Mucosa of stomach (tissue), 1 donor: ENCODE measurements around the gene KCNH4.
A peak's percentile ranks its signal among the peaks of the same experiment; 100 is the strongest.

ENCODE experiments used
- H3K27me3 ChIP-seq: one replicate; pipeline ENCODE4 v1.7.0; 2013; ENCODE audit warnings: mild to moderate bottlenecking, low read length; ENCODE audit not compliant: control insufficient read depth, insufficient read depth
- H3K36me3 ChIP-seq: one replicate; pipeline ENCODE4 v1.7.0; 2013; ENCODE audit warnings: low read length; ENCODE audit not compliant: control insufficient read depth, insufficient read depth
- H3K4me1 ChIP-seq: one replicate; pipeline ENCODE4 v1.7.0; 2013; ENCODE audit warnings: mild to moderate bottlenecking, low read length; ENCODE audit not compliant: control insufficient read depth, insufficient read depth
- H3K4me3 ChIP-seq: one replicate; pipeline ENCODE4 v1.7.0; 2013; ENCODE audit warnings: low read length
- H3K9ac ChIP-seq: one replicate; pipeline ENCODE4 v1.7.0; 2013; ENCODE audit warnings: mild to moderate bottlenecking, low read length, moderate library complexity
- H3K9me3 ChIP-seq: one replicate; pipeline ENCODE4 v1.7.0; 2013; ENCODE audit warnings: mild to moderate bottlenecking, low read length, moderate library complexity; ENCODE audit not compliant: control insufficient read depth
- donor health status: Pancreatic carcinoma.

KCNH4 gene

DNA sequence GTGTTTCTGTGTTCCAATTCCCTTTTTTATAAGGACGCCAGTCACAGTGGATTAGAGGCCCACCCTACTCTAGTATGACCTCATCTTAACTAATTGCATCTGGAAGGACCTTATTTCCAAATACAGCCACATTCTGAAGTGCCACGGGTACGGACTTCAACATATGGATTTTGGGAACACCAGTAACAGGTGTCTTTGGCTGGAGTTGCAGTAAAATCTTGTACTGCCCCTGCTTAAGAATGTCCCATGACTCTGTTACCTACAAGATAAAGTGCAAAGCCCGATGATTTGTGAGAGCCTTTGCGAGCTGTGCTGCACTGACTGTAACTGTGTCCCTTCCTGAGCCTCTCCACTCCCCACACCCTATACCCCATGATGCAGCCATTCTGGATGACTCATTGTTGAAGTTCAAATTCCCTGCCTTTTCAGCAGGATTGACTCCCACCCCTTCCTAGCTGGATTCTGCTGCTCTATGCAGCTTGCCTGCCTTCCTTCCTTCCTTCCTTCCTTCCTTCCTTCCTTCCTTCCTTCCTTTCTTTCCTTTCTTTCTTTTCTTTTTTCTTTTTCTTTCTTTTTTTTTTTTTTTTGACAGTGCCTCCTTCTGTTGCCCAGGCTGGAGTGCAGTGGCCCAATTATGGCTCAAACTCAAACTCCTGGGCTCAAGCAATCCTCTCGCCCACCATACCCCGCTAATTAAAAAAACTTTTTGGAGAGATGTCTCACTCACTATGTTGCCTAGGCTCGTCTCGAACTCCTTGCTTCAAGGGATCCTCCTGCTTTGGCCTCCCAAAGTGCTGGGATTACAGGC lies 2.2 kb upstream of the KCNH4 start:
- no peaks in the 10 kb centered on the region for H3K9me3 ChIP-seq
- peaks cover 45% of the 10 kb centered on the region for H3K4me1 ChIP-seq
- H3K36me3 ChIP-seq = no peaks in the 10 kb centered on the region
- H3K27me3 ChIP-seq = peaks cover 31% of the 10 kb centered on the region
- peak overlapping the region; percentile 69 for H3K4me3 ChIP-seq
- peak overlapping the region; percentile 65 for H3K9ac ChIP-seq

DNA sequence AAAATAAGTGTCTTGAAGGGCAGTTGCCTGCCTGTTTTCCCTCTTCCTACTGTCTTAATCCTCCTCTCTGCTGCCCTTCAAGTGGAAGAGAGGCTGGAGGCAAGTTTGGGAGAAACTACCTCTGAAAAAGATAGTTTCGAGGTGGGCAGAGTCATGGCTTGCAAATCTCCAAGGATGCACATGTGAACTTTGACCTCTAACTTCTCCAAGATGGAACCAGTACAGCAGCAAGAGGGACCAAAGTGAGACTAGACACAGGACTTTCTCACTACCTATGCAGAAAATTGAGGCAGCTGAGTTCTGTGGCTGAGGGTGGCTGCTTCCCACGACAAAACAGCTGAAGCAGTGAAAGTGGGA lies 887 bp upstream of the KCNH4 start:
- peaks cover 31% of the 10 kb centered on the region for H3K27me3 ChIP-seq
- H3K9ac ChIP-seq = no peak overlapping the region
- no peak overlapping the region for H3K4me3 ChIP-seq
- H3K9me3 ChIP-seq = no peaks in the 10 kb centered on the region
- H3K36me3 ChIP-seq = no peaks in the 10 kb centered on the region
- peaks cover 45% of the 10 kb centered on the region for H3K4me1 ChIP-seq

DNA sequence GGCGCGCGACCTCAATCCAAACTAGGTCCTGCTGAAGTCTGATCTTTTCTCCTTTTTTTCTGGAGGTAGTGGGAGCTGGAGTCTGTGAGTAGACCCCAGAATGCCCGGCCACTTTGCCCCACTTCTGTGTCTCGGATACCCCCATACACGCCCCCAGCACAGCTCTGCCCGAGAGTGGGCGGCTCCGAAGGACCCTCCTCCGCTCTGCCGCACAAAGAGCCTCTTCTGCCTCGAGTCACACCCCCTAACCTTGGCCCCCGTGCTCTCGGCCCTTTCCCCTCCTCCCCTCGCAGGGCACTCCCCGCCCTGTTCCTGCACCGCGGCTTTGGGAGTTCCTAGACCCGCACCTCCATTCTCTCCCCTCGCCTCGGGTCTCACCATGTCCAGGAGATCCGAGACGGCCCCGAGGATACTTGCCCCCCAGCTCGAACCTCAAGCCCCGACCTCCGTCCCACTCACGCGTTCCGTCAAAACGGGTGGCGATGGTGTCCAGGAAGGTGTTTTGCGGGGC lies 476 bp downstream of the KCNH4 start:
- no peak overlapping the region for H3K4me3 ChIP-seq
- H3K4me1 ChIP-seq = peaks cover 45% of the 10 kb centered on the region
- peaks cover 31% of the 10 kb centered on the region for H3K27me3 ChIP-seq
- H3K36me3 ChIP-seq = no peaks in the 10 kb centered on the region
- no peaks in the 10 kb centered on the region for H3K9me3 ChIP-seq
- H3K9ac ChIP-seq = no peak overlapping the region

DNA sequence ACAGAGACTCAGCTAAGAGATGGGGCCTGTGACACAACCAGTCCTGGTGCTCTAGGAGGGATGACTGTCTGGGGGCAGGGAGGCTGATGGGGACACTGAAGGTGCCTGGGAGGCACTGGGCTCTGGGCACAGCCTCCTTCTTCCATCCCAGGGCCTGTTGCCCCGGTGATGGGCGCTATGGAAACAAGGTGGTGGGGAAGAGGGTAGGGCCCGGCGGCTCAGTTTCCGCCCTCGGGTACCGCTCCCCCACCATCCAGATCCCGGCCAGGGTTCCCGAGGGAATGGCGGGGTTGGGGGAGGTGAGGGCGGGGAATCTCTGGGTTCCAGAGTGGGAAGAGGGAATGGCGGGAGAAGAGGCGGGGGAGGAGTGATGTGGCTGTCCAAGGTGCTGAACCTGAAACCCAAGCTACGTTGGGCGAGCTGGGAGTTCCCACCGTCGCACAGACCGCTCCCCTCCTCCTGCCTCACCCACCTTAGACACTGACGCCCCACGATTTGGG lies 981 bp downstream of the KCNH4 start:
- H3K27me3 ChIP-seq = peaks cover 35% of the 10 kb centered on the region
- H3K9me3 ChIP-seq = no peaks in the 10 kb centered on the region
- no peak overlapping the region for H3K4me3 ChIP-seq
- H3K36me3 ChIP-seq = no peaks in the 10 kb centered on the region
- H3K9ac ChIP-seq = no peak overlapping the region
- peaks cover 40% of the 10 kb centered on the region for H3K4me1 ChIP-seq

DNA sequence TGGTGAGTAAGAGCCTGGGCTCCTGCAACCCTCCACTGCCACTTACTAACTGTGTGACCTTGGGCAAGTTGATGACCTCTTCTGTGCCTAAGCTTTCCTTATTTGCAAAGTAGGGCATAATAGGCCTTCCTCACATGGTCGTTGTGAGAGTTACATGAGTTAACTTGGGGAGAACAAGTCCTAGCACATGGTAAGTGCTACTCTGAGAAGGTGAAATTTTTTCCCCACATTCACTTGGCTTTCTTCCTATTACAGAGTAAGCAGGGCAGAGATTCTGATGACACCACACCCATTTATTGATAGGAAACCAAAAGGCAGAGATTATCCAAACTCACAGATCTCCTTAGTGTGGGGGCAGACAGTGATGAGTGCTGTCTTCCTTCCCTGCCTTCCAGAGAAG lies 1.6 kb downstream of the KCNH4 start:
- Histone ChIP-seq H3K9ac (no peak overlapping the region), H3K4me1 (peaks cover 34% of the 10 kb centered on the region), H3K27me3 (peaks cover 36% of the 10 kb centered on the region), H3K4me3 (no peak overlapping the region), H3K36me3 (no peaks in the 10 kb centered on the region), H3K9me3 (no peaks in the 10 kb centered on the region)

DNA sequence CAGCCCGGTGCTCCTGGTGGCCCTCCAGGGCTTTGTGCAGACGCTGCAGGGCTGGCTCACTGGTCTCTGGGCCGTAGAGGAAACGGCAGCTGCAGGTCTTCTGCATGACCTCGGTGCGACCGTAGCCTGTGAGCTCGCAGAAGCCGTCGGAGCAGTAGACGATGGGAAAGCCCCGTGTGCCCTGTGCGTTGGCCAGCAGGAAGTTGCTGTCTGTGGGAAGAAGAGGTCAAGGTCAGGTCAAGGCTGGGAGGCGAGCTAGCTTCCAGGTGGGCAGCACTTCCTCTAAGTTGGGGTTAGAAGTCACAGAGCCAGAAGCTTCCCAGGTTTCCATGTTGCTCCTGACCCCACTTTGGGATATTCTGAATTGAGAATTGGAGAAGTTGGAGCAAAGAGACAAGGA lies 2.1 kb downstream of the KCNH4 start:
- Histone ChIP-seq H3K9ac (no peak overlapping the region), H3K9me3 (no peaks in the 10 kb centered on the region), H3K27me3 (peaks cover 36% of the 10 kb centered on the region), H3K36me3 (no peaks in the 10 kb centered on the region), H3K4me3 (no peak overlapping the region), H3K4me1 (peaks cover 29% of the 10 kb centered on the region)

DNA sequence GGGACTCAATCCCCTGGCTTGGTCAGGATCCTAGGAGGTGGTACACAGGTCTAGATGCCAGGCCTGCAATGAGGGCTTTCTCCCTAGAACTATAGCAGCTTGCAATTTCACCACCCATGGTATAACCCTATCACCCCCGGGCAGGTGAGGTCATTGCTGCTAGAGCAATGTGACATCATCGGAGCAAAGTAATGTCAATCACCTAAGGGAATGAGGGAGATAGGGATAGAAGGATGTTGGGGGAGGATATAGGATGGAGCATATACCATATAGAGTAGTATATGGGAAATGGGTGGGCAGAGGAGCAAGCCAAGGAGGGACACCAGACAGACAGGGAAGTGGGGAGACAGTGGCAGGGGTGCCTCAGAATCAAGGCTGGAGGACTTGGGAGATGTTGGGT lies 3.3 kb downstream of the KCNH4 start:
- Histone ChIP-seq H3K4me3 (no peak overlapping the region), H3K9me3 (no peaks in the 10 kb centered on the region), H3K36me3 (no peaks in the 10 kb centered on the region), H3K9ac (no peak overlapping the region), H3K4me1 (peaks cover 19% of the 10 kb centered on the region), H3K27me3 (peaks cover 36% of the 10 kb centered on the region)

DNA sequence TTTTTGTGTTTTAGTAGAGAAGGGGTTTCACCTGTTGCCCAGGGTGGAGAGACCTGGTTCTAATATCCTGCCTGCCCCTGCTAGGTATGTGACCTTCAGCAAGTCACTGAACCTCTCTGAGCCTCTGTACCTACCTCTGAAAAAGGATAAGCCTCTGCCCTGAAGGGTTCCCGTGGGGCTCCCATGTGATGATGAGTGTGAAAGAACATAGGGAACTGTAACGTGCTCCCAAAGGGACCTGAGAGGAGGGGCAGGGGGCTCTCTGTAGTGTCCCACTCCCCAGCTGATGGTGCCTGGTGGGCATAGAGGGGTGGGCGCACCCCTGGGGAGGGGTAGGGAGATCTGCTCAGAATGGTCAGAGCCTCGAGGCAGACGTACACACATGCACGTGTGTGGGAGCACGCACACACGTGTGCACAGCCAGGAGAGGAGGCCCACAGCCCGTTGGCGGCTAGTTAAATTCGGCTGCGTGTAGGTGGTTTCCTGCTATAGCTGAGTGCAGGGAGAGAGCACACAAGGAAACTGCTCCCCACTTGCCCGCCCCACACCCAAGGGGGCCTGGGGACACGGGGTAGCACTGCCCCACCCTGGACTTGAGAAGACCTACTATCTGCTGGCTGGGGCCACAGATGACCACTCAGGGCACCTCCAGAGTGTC lies 6.7 kb downstream of the KCNH4 start:
- no peaks in the 10 kb centered on the region for H3K9me3 ChIP-seq
- H3K4me1 ChIP-seq = no peaks in the 10 kb centered on the region
- H3K9ac ChIP-seq = no peak overlapping the region
- no peak overlapping the region for H3K4me3 ChIP-seq
- H3K36me3 ChIP-seq = no peaks in the 10 kb centered on the region
- H3K27me3 ChIP-seq = peaks cover 8% of the 10 kb centered on the region

DNA sequence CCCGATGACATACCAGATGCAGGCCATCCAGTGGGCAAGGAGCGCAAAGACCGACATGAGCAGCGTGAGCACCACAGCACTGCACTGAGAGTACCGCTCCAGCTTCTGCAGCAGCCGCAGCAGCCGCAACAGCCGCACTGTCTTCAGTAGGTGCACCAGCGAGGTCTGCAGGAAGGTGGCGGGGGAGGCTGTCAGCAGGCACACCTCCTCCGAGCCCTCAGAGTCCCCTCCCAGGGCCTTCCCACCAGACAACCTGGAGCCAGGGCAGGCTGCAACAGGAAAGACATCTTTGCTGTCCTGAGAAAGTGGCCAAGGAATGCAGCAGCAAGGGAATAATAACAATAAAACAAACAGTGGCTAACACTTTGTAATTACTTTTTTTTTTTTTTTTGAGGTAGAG lies 9.1 kb downstream of the KCNH4 start:
- H3K9me3 ChIP-seq = no peaks in the 10 kb centered on the region
- no peaks in the 10 kb centered on the region for H3K36me3 ChIP-seq
- no peaks in the 10 kb centered on the region for H3K4me1 ChIP-seq
- H3K27me3 ChIP-seq = peaks cover 4% of the 10 kb centered on the region
- no peak overlapping the region for H3K4me3 ChIP-seq
- no peak overlapping the region for H3K9ac ChIP-seq

DNA sequence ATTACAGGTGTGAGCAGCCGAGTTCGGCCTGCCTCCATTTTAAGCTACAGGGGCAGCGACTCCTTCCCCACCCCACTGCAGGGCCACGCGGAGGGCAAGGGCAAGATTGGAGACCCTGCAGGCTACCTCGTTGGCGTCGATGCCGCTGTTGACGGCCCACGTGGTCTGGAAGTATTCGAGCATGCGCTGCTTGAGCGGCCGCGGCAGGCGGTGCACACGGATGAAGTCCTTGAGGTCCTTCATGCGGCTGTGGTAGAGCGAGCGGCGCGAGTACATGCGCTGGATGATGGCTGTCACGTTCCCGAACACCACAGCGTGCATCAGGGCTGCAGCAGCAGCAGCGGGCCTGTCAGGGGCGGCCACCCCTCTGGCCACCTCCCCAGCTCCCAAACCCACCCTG lies 11.6 kb downstream of the KCNH4 start:
- H3K9me3 ChIP-seq = no peaks in the 10 kb centered on the region
- no peak overlapping the region for H3K9ac ChIP-seq
- no peaks in the 10 kb centered on the region for H3K4me1 ChIP-seq
- no peaks in the 10 kb centered on the region for H3K36me3 ChIP-seq
- H3K27me3 ChIP-seq = no peaks in the 10 kb centered on the region
- no peak overlapping the region for H3K4me3 ChIP-seq

DNA sequence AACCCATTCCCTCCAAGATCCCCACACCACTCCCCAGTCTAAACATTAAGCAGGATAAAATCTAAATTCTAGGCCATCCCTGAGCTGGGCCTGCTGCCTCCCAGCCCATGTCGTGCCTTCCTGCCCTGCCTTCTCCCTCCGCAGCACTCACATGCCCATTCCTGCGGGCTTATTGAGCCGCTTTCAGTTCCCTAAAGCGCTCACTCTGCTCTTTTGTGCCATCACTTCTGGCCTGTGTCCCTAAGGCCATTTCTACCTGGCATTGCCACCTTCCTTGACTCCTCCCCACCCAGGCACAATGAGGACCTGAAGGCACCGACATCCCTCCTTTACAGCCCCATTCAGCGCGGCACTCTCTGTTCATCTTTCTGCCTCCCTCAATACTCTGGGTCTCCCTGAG lies 13.1 kb downstream of the KCNH4 start:
- Histone ChIP-seq H3K36me3 (no peaks in the 10 kb centered on the region), H3K9me3 (no peaks in the 10 kb centered on the region), H3K27me3 (no peaks in the 10 kb centered on the region), H3K9ac (no peak overlapping the region), H3K4me3 (no peak overlapping the region), H3K4me1 (no peaks in the 10 kb centered on the region)

DNA sequence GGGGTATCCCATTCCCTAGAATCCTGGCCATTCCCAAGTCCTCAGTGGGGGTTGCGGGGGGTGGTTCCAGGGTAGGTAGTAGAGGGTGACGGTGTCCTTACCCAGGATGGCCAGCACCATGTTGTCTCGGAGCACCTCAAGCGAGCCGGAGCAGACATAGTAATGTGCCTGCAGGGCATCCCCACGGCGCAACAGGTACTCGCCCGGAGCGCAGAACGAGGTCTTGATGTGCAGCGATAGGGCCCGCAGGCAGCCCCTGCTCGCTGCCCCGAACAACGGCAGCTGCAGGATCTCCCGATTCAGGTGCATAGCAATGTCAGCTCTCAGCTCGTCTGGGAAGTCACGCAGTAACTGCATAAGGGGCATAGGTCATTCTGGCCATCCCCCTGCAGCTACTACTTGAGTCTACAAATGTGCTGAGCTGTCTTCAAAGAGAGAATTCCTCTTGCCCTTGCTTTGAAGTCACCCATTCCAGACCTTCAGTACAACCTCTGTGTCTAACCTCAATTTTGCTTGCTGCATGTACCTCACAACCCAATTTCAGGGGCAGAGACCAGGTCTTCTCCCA lies 14.7 kb downstream of the KCNH4 start:
- H3K9ac ChIP-seq = no peak overlapping the region
- no peak overlapping the region for H3K4me3 ChIP-seq
- no peaks in the 10 kb centered on the region for H3K27me3 ChIP-seq
- no peaks in the 10 kb centered on the region for H3K9me3 ChIP-seq
- no peaks in the 10 kb centered on the region for H3K36me3 ChIP-seq
- H3K4me1 ChIP-seq = no peaks in the 10 kb centered on the region
